ENCODE results near the gene ECD.

Gene ECD

GRCh38 chr10:73136627-73137026 lies 31.2 kb downstream of the ECD start:
- TF ChIP-seq CREB1 (IDR thresholded peaks at IDR 0.05; ENCODE audit: low read depth) (no peak), TEAD4 (IDR thresholded peaks at IDR 0.05) (no peak), FOXM1 (IDR thresholded peaks at IDR 0.05; ENCODE audit: borderline replicate concordance, low read depth) (no peak), NFIC (IDR thresholded peaks at IDR 0.05) (no peak), EGR1 (IDR thresholded peaks at IDR 0.05) (no peak), USF1 (IDR thresholded peaks at IDR 0.05) (no peak), YY1 (IDR thresholded peaks at IDR 0.05; ENCODE audit: low read depth) (no peak), TAF1 (IDR thresholded peaks at IDR 0.05; ENCODE audit: low read depth) (no peak), TCF12 (IDR thresholded peaks at IDR 0.05; ENCODE audit: low read depth) (no peak), EP300 (IDR thresholded peaks at IDR 0.05; ENCODE audit: borderline replicate concordance) (no peak), ZBTB7A (IDR thresholded peaks at IDR 0.05; ENCODE audit: low read depth) (no peak), MAX (IDR thresholded peaks at IDR 0.05) (no peak), CEBPB (IDR thresholded peaks at IDR 0.05) (no peak), REST (IDR thresholded peaks at IDR 0.05; ENCODE audit: low read depth) (no peak), RAD21 (IDR thresholded peaks at IDR 0.05; ENCODE audit: low read depth) (no peak)

GRCh38 chr10:73134727-73135126 lies 33.1 kb downstream of the ECD start:
- TF ChIP-seq RAD21 (IDR thresholded peaks at IDR 0.05; ENCODE audit: low read depth) (no peak), CREB1 (IDR thresholded peaks at IDR 0.05; ENCODE audit: low read depth) (no peak), FOXM1 (IDR thresholded peaks at IDR 0.05; ENCODE audit: borderline replicate concordance, low read depth) (no peak), REST (IDR thresholded peaks at IDR 0.05; ENCODE audit: low read depth) (no peak), YY1 (IDR thresholded peaks at IDR 0.05; ENCODE audit: low read depth) (no peak), EP300 (IDR thresholded peaks at IDR 0.05; ENCODE audit: borderline replicate concordance) (no peak)

- TF ChIP-seq MAX (IDR thresholded peaks at IDR 0.05) (no peak), CEBPB (IDR thresholded peaks at IDR 0.05) (no peak), ZBTB7A (IDR thresholded peaks at IDR 0.05; ENCODE audit: low read depth) (no peak), YY1 (IDR thresholded peaks at IDR 0.05; ENCODE audit: low read depth) (no peak), TCF12 (IDR thresholded peaks at IDR 0.05; ENCODE audit: low read depth) (no peak), EP300 (IDR thresholded peaks at IDR 0.05; ENCODE audit: borderline replicate concordance) (no peak), EGR1 (IDR thresholded peaks at IDR 0.05) (no peak), USF1 (IDR thresholded peaks at IDR 0.05) (no peak), FOXM1 (IDR thresholded peaks at IDR 0.05; ENCODE audit: borderline replicate concordance, low read depth) (no peak)
Observed at GRCh38 chr10:73131913-73132686, 35.7 kb downstream of the ECD start.

GRCh38 chr10:73131301-73131700 lies 36.5 kb downstream of the ECD start:
- no peak for TF ChIP-seq ZBTB7A (IDR thresholded peaks at IDR 0.05; ENCODE audit: low read depth)
- TF ChIP-seq EP300 (IDR thresholded peaks at IDR 0.05; ENCODE audit: borderline replicate concordance), result no peak
- no peak for TF ChIP-seq REST (IDR thresholded peaks at IDR 0.05; ENCODE audit: low read depth)
- no peak for TF ChIP-seq EGR1 (IDR thresholded peaks at IDR 0.05)
- no peak for TF ChIP-seq MAX (IDR thresholded peaks at IDR 0.05)
- no peak for TF ChIP-seq TEAD4 (IDR thresholded peaks at IDR 0.05)
- no peak for TF ChIP-seq NFIC (IDR thresholded peaks at IDR 0.05)
- TF ChIP-seq CREB1 (IDR thresholded peaks at IDR 0.05; ENCODE audit: low read depth), result no peak
- no peak for TF ChIP-seq TAF1 (IDR thresholded peaks at IDR 0.05; ENCODE audit: low read depth)
- TF ChIP-seq CEBPB (IDR thresholded peaks at IDR 0.05), result no peak
- no peak for TF ChIP-seq TCF12 (IDR thresholded peaks at IDR 0.05; ENCODE audit: low read depth)
- TF ChIP-seq USF1 (IDR thresholded peaks at IDR 0.05), result no peak
- TF ChIP-seq RAD21 (IDR thresholded peaks at IDR 0.05; ENCODE audit: low read depth), result no peak
- TF ChIP-seq YY1 (IDR thresholded peaks at IDR 0.05; ENCODE audit: low read depth), result no peak
- TF ChIP-seq FOXM1 (IDR thresholded peaks at IDR 0.05; ENCODE audit: borderline replicate concordance, low read depth), result no peak

Data from Ishikawa (cell line).